Measurements from ENCODE around the gene BRME1.

The BRME1 gene

DNA sequence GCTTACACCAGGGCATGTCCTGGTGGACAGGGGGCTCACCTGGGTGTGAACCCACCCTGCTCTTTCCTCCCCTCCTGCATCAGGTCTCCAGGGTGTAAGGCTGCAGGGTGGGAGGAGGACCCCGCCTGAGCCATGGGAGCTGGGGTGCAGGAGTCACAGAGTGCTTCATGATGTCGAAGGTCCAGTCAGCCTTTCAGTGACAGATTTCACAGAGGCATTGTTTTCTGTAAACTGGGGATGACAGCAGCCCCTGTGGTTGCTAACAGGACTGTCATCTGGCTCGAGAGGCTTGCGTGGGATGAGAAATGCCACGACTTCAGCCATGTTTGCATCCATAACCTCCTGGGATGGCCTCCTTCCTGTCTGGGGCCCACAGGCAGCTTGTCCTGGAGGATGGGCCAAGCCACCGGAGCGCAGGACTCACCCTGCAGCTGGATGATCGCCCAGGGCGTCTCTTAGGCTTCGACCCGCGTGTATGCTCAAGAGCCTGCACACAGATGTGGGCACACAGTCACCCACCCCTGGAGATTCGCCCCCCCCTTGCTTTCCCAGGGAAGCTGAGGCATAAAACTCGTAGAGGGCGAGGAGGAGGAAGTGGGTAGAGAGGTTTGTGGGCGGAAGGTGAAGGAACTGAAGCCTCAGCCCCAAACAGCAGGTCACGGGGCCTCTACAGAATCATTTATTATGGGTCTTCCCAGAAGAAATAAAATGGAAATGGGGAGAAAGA is 24.1 kb downstream of the BRME1 start:
- peak overlapping the region; percentile 26 for H3K4me3 ChIP-seq (ENCODE audit: insufficient read depth, low read depth, low read length, poor library complexity, severe bottlenecking)
- H3K27ac ChIP-seq (ENCODE audit: insufficient read depth, low read length, poor library complexity, severe bottlenecking): peak overlapping the region; percentile 57
- no peaks in the 10 kb centered on the region for H3K36me3 ChIP-seq (ENCODE audit: control insufficient read depth, insufficient read depth, low read length)
- no peaks in the 10 kb centered on the region for H3K9me3 ChIP-seq (ENCODE audit: control insufficient read depth, low read length)
- no peaks in the 10 kb centered on the region for H3K27me3 ChIP-seq (replicated peaks; ENCODE audit: control insufficient read depth, insufficient read depth, low read length, poor library complexity, severe bottlenecking)
- H3K4me1 ChIP-seq (ENCODE audit: control insufficient read depth, insufficient read depth, low read length, poor library complexity, severe bottlenecking): peaks cover 32% of the 10 kb centered on the region
- peak in 2 of 3 donors; percentile 33 to 38 for DNase-seq

DNA sequence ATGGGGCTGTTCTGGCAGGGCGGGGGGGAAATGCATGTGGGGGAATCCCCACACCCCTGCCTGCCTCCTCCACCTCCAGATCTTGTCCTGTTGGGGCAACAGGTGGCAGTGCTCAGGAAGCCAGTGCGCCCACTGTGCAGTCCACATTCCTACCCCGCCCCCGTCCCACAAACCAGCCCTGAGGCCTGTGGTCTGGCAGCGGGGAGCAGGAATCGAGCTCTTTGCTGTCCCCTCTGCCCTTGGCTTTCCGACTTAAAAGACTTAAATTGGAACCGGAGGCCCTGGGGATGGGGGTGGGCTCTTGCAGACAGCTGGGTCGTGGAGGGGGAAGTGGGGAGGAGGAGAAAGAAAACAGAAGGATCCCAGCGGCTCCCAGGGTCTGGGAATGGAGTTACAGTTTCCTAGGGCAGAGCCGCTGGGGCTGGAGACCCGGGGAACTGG is 24.6 kb downstream of the BRME1 start:
- H3K4me1 ChIP-seq (ENCODE audit: control insufficient read depth, insufficient read depth, low read length, poor library complexity, severe bottlenecking): peaks cover 32% of the 10 kb centered on the region
- no peaks in the 10 kb centered on the region for H3K9me3 ChIP-seq (ENCODE audit: control insufficient read depth, low read length)
- peak overlapping the region; percentile 6 for H3K4me3 ChIP-seq (ENCODE audit: insufficient read depth, low read depth, low read length, poor library complexity, severe bottlenecking)
- H3K27ac ChIP-seq (ENCODE audit: insufficient read depth, low read length, poor library complexity, severe bottlenecking): peak overlapping the region; percentile 57
- DNase-seq: peak in 1 of 3 donors; percentile 33
- no peaks in the 10 kb centered on the region for H3K36me3 ChIP-seq (ENCODE audit: control insufficient read depth, insufficient read depth, low read length)
- no peaks in the 10 kb centered on the region for H3K27me3 ChIP-seq (replicated peaks; ENCODE audit: control insufficient read depth, insufficient read depth, low read length, poor library complexity, severe bottlenecking)

- H3K36me3 ChIP-seq (ENCODE audit: control insufficient read depth, insufficient read depth, low read length): no peaks in the 10 kb centered on the region
- peak; percentile 95 to 96 (median 96) for DNase-seq
- peak overlapping the region; percentile 41 for H3K4me3 ChIP-seq (ENCODE audit: insufficient read depth, low read depth, low read length, poor library complexity, severe bottlenecking)
- H3K27ac ChIP-seq (ENCODE audit: insufficient read depth, low read length, poor library complexity, severe bottlenecking): peak overlapping the region; percentile 57
- no peaks in the 10 kb centered on the region for H3K9me3 ChIP-seq (ENCODE audit: control insufficient read depth, low read length)
- H3K4me1 ChIP-seq (ENCODE audit: control insufficient read depth, insufficient read depth, low read length, poor library complexity, severe bottlenecking): peaks cover 32% of the 10 kb centered on the region
- H3K27me3 ChIP-seq (replicated peaks; ENCODE audit: control insufficient read depth, insufficient read depth, low read length, poor library complexity, severe bottlenecking): no peaks in the 10 kb centered on the region
Observed at GRCh38 chr19:13880059-13881043, 25.6 kb downstream of the BRME1 start.

GRCh38 chr19:13877303-13877702 is 28.6 kb downstream of the BRME1 start:
- peaks cover 9% of the 10 kb centered on the region for H3K27me3 ChIP-seq (replicated peaks; ENCODE audit: control insufficient read depth, insufficient read depth, low read length, poor library complexity, severe bottlenecking)
- no peak for DNase-seq
- H3K27ac ChIP-seq (ENCODE audit: insufficient read depth, low read length, poor library complexity, severe bottlenecking): no peak overlapping the region
- no peaks in the 10 kb centered on the region for H3K36me3 ChIP-seq (ENCODE audit: control insufficient read depth, insufficient read depth, low read length)
- H3K9me3 ChIP-seq (ENCODE audit: control insufficient read depth, low read length): no peaks in the 10 kb centered on the region
- no peak overlapping the region for H3K4me3 ChIP-seq (ENCODE audit: insufficient read depth, low read depth, low read length, poor library complexity, severe bottlenecking)
- peaks cover 28% of the 10 kb centered on the region for H3K4me1 ChIP-seq (ENCODE audit: control insufficient read depth, insufficient read depth, low read length, poor library complexity, severe bottlenecking)

DNA sequence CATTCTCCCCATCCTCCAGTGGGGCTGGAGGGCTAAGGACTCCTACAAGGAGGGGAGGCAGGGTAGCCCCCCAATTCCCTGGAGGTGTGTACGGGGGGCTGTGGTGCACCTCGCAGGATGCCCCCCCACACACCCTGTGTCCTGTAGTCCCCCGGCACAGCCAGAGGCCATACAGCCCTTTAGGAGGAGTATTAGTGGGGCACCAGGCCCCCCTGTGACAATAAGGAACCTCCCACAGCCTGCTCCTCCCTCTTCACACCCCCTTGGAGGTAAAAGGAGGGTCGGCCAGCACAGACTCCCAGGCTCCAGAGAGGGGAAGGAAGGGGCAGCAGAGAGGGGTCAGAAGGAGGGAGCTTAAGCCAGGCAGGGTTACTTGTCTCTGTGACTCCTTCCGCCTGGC is 29.1 kb downstream of the BRME1 start, which contains the start of gene NANOS3:
Gene NANOS3 (plus strand): TSS at position 301 of the 400 bp plus-strand sequence. CDS start 115 bp downstream, outside the sequence.
- H3K9me3 ChIP-seq (ENCODE audit: control insufficient read depth, low read length): no peaks in the 10 kb centered on the region
- H3K27ac ChIP-seq (ENCODE audit: insufficient read depth, low read length, poor library complexity, severe bottlenecking): no peak within 1 kb of the TSS
- peaks cover 24% of the 10 kb centered on the region for H3K4me1 ChIP-seq (ENCODE audit: control insufficient read depth, insufficient read depth, low read length, poor library complexity, severe bottlenecking)
- H3K27me3 ChIP-seq (replicated peaks; ENCODE audit: control insufficient read depth, insufficient read depth, low read length, poor library complexity, severe bottlenecking): peaks cover 9% of the 10 kb centered on the region
- DNase-seq: no peak
- no peaks in the 10 kb centered on the region for H3K36me3 ChIP-seq (ENCODE audit: control insufficient read depth, insufficient read depth, low read length)
- no peak within 1 kb of the TSS for H3K4me3 ChIP-seq (ENCODE audit: insufficient read depth, low read depth, low read length, poor library complexity, severe bottlenecking)

DNA sequence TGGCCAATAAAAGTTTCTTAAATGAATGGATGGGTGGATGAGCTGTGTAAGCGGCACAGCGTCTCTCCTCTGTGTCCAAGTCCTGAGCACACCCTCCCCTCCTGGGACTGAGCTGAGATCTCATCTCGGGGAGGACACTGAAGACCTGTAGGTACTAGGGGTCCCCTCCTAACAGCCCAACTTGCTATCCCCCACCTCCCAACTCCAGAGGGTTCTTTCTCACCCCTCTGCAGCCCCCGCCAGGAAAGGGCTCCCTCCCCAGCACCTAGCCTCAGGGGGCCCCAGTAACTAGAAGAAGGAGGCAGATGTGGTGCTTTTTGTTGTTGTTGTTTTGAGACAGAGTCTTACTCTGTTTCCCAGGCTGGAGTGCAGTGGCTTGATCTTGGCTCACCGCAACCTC is 30.1 kb downstream of the BRME1 start:
- Histone ChIP-seq H3K4me1 (ENCODE audit: control insufficient read depth, insufficient read depth, low read length, poor library complexity, severe bottlenecking) (peaks cover 14% of the 10 kb centered on the region), H3K4me3 (ENCODE audit: insufficient read depth, low read depth, low read length, poor library complexity, severe bottlenecking) (no peak overlapping the region), H3K27me3 (replicated peaks; ENCODE audit: control insufficient read depth, insufficient read depth, low read length, poor library complexity, severe bottlenecking) (peaks cover 9% of the 10 kb centered on the region), H3K36me3 (ENCODE audit: control insufficient read depth, insufficient read depth, low read length) (no peaks in the 10 kb centered on the region), H3K27ac (ENCODE audit: insufficient read depth, low read length, poor library complexity, severe bottlenecking) (no peak overlapping the region), H3K9me3 (ENCODE audit: control insufficient read depth, low read length) (no peaks in the 10 kb centered on the region)
- no peak for DNase-seq

- H3K27ac ChIP-seq (ENCODE audit: insufficient read depth, low read length, poor library complexity, severe bottlenecking): no peak overlapping the region
- no peak overlapping the region for H3K4me3 ChIP-seq (ENCODE audit: insufficient read depth, low read depth, low read length, poor library complexity, severe bottlenecking)
- H3K27me3 ChIP-seq (replicated peaks; ENCODE audit: control insufficient read depth, insufficient read depth, low read length, poor library complexity, severe bottlenecking): peaks cover 9% of the 10 kb centered on the region
- no peaks in the 10 kb centered on the region for H3K9me3 ChIP-seq (ENCODE audit: control insufficient read depth, low read length)
- H3K4me1 ChIP-seq (ENCODE audit: control insufficient read depth, insufficient read depth, low read length, poor library complexity, severe bottlenecking): peaks cover 7% of the 10 kb centered on the region
- DNase-seq: no peak
- no peaks in the 10 kb centered on the region for H3K36me3 ChIP-seq (ENCODE audit: control insufficient read depth, insufficient read depth, low read length)
Observed at GRCh38 chr19:13873834-13874515, 31.9 kb downstream of the BRME1 start.

DNA sequence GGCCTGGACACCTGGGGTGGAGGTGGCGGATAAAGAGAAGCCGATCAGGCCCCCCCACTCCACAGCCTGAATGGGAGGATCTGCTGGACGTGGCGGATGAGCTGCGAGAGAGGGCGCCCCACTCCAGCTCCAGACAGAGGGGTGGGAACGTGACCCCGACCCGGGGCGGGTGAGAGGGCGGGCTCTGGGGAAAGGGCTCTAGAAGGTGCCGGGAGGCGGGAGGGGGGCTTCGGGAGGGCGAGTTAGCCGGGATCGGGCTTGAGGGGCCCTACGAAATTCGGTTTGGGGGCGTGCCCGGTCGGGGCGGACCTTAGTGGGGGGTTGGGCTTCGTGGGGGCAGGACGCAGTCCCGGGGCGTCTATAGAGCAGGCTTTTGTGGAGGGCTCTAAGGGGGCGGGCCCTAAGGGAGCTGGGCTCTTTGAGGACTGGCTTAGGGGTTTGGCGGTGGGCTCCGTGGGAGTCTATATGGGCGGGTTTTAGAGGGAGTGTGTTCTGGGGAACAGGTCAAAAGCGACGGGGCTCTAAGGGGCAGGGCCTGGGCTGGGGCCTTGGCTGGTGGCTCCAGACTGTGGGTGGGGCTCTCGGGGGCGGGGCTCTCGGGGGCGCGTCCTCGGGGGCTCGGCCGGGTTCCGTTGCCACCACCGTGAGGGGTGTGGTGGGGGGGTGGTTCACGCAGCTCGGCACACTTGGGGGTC is 33.1 kb downstream of the BRME1 start:
- no peaks in the 10 kb centered on the region for H3K9me3 ChIP-seq (ENCODE audit: control insufficient read depth, low read length)
- H3K27me3 ChIP-seq (replicated peaks; ENCODE audit: control insufficient read depth, insufficient read depth, low read length, poor library complexity, severe bottlenecking): peaks cover 9% of the 10 kb centered on the region
- DNase-seq: no peak
- H3K27ac ChIP-seq (ENCODE audit: insufficient read depth, low read length, poor library complexity, severe bottlenecking): no peak overlapping the region
- H3K4me1 ChIP-seq (ENCODE audit: control insufficient read depth, insufficient read depth, low read length, poor library complexity, severe bottlenecking): peaks cover 7% of the 10 kb centered on the region
- peak overlapping the region; percentile 29 for H3K4me3 ChIP-seq (ENCODE audit: insufficient read depth, low read depth, low read length, poor library complexity, severe bottlenecking)
- H3K36me3 ChIP-seq (ENCODE audit: control insufficient read depth, insufficient read depth, low read length): no peaks in the 10 kb centered on the region

DNA sequence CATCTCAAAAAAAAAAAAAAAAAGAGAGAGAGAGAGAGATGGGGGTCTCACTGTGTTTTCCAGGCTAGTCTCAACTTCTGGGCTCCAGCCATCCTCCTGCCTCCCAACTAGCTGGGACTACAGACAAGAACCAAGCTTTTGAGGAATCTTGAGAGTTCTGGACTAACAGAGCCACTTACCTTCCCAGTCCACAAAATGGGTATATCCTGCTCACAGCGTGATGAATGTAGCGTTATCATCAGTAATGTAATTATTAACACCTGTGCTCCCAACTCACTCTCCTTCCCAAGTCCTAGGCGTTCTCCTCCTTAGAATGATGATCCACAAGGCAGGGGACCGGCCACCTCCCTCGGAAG is 33.6 kb downstream of the BRME1 start:
- Histone ChIP-seq H3K36me3 (ENCODE audit: control insufficient read depth, insufficient read depth, low read length) (no peaks in the 10 kb centered on the region), H3K27me3 (replicated peaks; ENCODE audit: control insufficient read depth, insufficient read depth, low read length, poor library complexity, severe bottlenecking) (peaks cover 9% of the 10 kb centered on the region), H3K4me1 (ENCODE audit: control insufficient read depth, insufficient read depth, low read length, poor library complexity, severe bottlenecking) (peaks cover 7% of the 10 kb centered on the region), H3K4me3 (ENCODE audit: insufficient read depth, low read depth, low read length, poor library complexity, severe bottlenecking) (no peak overlapping the region), H3K27ac (ENCODE audit: insufficient read depth, low read length, poor library complexity, severe bottlenecking) (no peak overlapping the region), H3K9me3 (ENCODE audit: control insufficient read depth, low read length) (no peaks in the 10 kb centered on the region)
- no peak for DNase-seq
